Vagina (tissue), 2 donors: ENCODE results near the gene VTA1.
"Not testable (repeated sequence)": the region's sequence is repeated elsewhere in the genome, so short reads cannot be mapped to it uniquely, and the experiment has no call there.

Source experiments
- CTCF ChIP-seq, 3 experiments: fragments of 450-650 bp in 2 of 3; fragments of 200-600 bp in 1 of 3; sonication (generic) in 1 of 3; IDR thresholded peaks; one replicate each; pipeline ENCODE4 v1.5.1; 2017 to 2019; ENCODE audit warnings: antibody characterized with exemption in 3 of 3, mild to moderate bottlenecking in 2 of 3, moderate library complexity in 2 of 3
- POLR2A ChIP-seq, 2 donors: fragments of 450-650 bp; IDR thresholded peaks; one replicate each; pipeline ENCODE4 v1.6.1; 2017; ENCODE audit warnings: antibody characterized with exemption in 2 of 2, mild to moderate bottlenecking in 2 of 2, moderate library complexity in 2 of 2
- POLR2AphosphoS5 ChIP-seq, 2 donors: sonication (generic); formaldehyde crosslinking; IDR thresholded peaks; one replicate each; pipeline ENCODE4 v1.9.0; 2017; ENCODE audit warnings: antibody characterized with exemption in 2 of 2, mild to moderate bottlenecking in 2 of 2, low read depth in 1 of 2; ENCODE audit not compliant: insufficient read depth in 1 of 2

- not testable (repeated sequence) for TF ChIP-seq POLR2AphosphoS5 (IDR thresholded peaks at IDR 0.05; ENCODE audit: insufficient read depth in 1 of 2, low read depth in 1 of 2); CTCF (IDR thresholded peaks at IDR 0.05); POLR2A (IDR thresholded peaks at IDR 0.05)
These were observed 42.2 kb upstream of the VTA1 start for GRCh38 chr6:142104820-142105219.
